Activated CD8-positive, alpha-beta memory T cell treated with anti-CD3 and anti-CD28 coated beads, Interleukin-2, amount 10 ng/mL, durations not matched to agents 7 days and 5 days (primary cell): ENCODE data around the gene GSTM2. TPM values are rescaled to one million over a fixed set of nuclear protein-coding genes. Genes with fewer than 3 reads are reported as not detected.

Experiments
- ATAC-seq: fragments of 150-1000 bp; cut with Tn5 transposase; one replicate; pipeline ENCODE4 v1.10.0; 2021; ENCODE audit warnings: moderate library complexity
- CTCF ChIA-PET: fragments of 350-600 bp; sonication (Branson Sonifier 250); formaldehyde crosslinking; loops from one replicate; lab custom pipeline; 2021; ENCODE audit warnings: antibody characterized with exemption; lab: Charles Lee
- DNase-seq: peaks from one replicate; pipeline ENCODE4 v3.0.0-alpha.2; 2020
- H3K27ac Mint-ChIP-seq: one replicate; pipeline ENCODE4 v1.8.0; 2021; ENCODE audit warnings: mild to moderate bottlenecking, mixed read lengths
- H3K27me3 Mint-ChIP-seq: one replicate; pipeline ENCODE4 v1.8.0; 2021; ENCODE audit warnings: mixed read lengths
- H3K36me3 Mint-ChIP-seq: one replicate; pipeline ENCODE4 v1.8.0; 2021; ENCODE audit warnings: mild to moderate bottlenecking, mixed read lengths
- H3K4me1 Mint-ChIP-seq: one replicate; pipeline ENCODE4 v1.8.0; 2021; ENCODE audit warnings: mixed read lengths
- H3K4me3 Mint-ChIP-seq: one replicate; pipeline ENCODE4 v1.8.0; 2021; ENCODE audit warnings: mild to moderate bottlenecking, moderate library complexity, mixed read lengths
- H3K9me3 Mint-ChIP-seq: one replicate; pipeline ENCODE4 v1.8.0; 2022; ENCODE audit warnings: low read depth, mixed read lengths
- total RNA-seq, 2 experiments: library from RNA; stranded (reverse); gene quantifications; one replicate each; pipeline ENCODE4 v1.2.3, GENCODE V29; 2021

GSTM2 gene
- total RNA-seq, 2 experiments from 2014 or later: 8.0 to 17.8 TPM

GRCh38 chr1:109632671-109633346 is 35.0 kb upstream of the GSTM2 start:
- CTCF ChIA-PET: interaction anchor here (0.8 to 10.0 kb wide), 10 partner anchors 7 to 352 kb away, joined by 3 to 112 read pairs (median 4); partner anchors contain the start of genes AHCYL1, AMPD2, GNAI3 and GNAT2
- H3K27ac Mint-ChIP-seq: no peak overlapping the region

GRCh38 chr1:109634292-109634691 is 33.6 kb upstream of the GSTM2 start:
- no peak for ATAC-seq
- no peaks in the 10 kb centered on the region for H3K27me3 Mint-ChIP-seq
- CTCF ChIA-PET: interaction anchor here (1.0 to 10.0 kb wide), 8 partner anchors 9 to 350 kb away, joined by 3 to 112 read pairs (median 4); partner anchors contain the start of genes AHCYL1, AMPD2 and GNAT2
- peak; percentile 38 for DNase-seq
- no peak overlapping the region for H3K27ac Mint-ChIP-seq
- H3K36me3 Mint-ChIP-seq: peaks cover 13% of the 10 kb centered on the region
- H3K4me1 Mint-ChIP-seq: peaks cover 12% of the 10 kb centered on the region
- no peak overlapping the region for H3K4me3 Mint-ChIP-seq
- H3K9me3 Mint-ChIP-seq: no peaks in the 10 kb centered on the region

More at GRCh38 chr1:109632671-109633346, 35.0 kb upstream of the GSTM2 start:
- DNase-seq: peak; percentile 32
- H3K36me3 Mint-ChIP-seq: peaks cover 20% of the 10 kb centered on the region
- H3K4me1 Mint-ChIP-seq: peaks cover 12% of the 10 kb centered on the region
- no peaks in the 10 kb centered on the region for H3K27me3 Mint-ChIP-seq
- H3K4me3 Mint-ChIP-seq: no peak overlapping the region
- no peak for ATAC-seq
- H3K9me3 Mint-ChIP-seq: no peaks in the 10 kb centered on the region

- Mint-ChIP-seq H3K36me3 (peaks cover 6% of the 10 kb centered on the region), H3K4me3 (no peak overlapping the region), H3K27ac (no peak overlapping the region), H3K4me1 (peaks cover 12% of the 10 kb centered on the region), H3K9me3 (no peaks in the 10 kb centered on the region), H3K27me3 (peaks cover 2% of the 10 kb centered on the region)
- CTCF ChIA-PET: interaction anchor here (0.9 to 10.0 kb wide), 10 partner anchors 8 to 350 kb away, joined by 3 to 146 read pairs (median 4); partner anchors contain the start of genes AHCYL1, AMPD2 and GNAT2
- peak; percentile 39 for DNase-seq
- no peak for ATAC-seq
Measured at GRCh38 chr1:109634771-109635750, 32.8 kb upstream of the GSTM2 start.

- DNase-seq: no peak
- ATAC-seq: no peak
- H3K4me3 Mint-ChIP-seq: no peak overlapping the region
- H3K9me3 Mint-ChIP-seq: no peaks in the 10 kb centered on the region
- peaks cover 5% of the 10 kb centered on the region for H3K36me3 Mint-ChIP-seq
- H3K27ac Mint-ChIP-seq: no peak overlapping the region
- H3K27me3 Mint-ChIP-seq: peaks cover 2% of the 10 kb centered on the region
- CTCF ChIA-PET: interaction anchor here (0.9 to 10.0 kb wide), 8 partner anchors 13 to 349 kb away, joined by 3 to 269 read pairs (median 13); partner anchors contain the start of genes AHCYL1, AMPD2 and GNAT2
- H3K4me1 Mint-ChIP-seq: peaks cover 12% of the 10 kb centered on the region
Measured at GRCh38 chr1:109635862-109636200, 32.0 kb upstream of the GSTM2 start.

GRCh38 chr1:109636201-109636952 is 31.5 kb upstream of the GSTM2 start:
- no peak overlapping the region for H3K27ac Mint-ChIP-seq
- H3K9me3 Mint-ChIP-seq: no peaks in the 10 kb centered on the region
- DNase-seq: peak; percentile 35
- H3K4me1 Mint-ChIP-seq: peaks cover 12% of the 10 kb centered on the region
- peaks cover 2% of the 10 kb centered on the region for H3K27me3 Mint-ChIP-seq
- no peak overlapping the region for H3K4me3 Mint-ChIP-seq
- CTCF ChIA-PET: interaction anchor here (0.9 to 10.0 kb wide), 12 partner anchors 13 to 348 kb away, joined by 3 to 269 read pairs (median 3); partner anchors contain the start of genes AHCYL1, AMPD2 and GNAT2
- ATAC-seq: no peak
- peaks cover 2% of the 10 kb centered on the region for H3K36me3 Mint-ChIP-seq

GRCh38 chr1:109637446-109637845 is 30.4 kb upstream of the GSTM2 start:
- DNase-seq (peak; percentile 18), ATAC-seq (no peak)
- H3K27me3 Mint-ChIP-seq: peaks cover 2% of the 10 kb centered on the region
- CTCF ChIA-PET: interaction anchor here (0.7 to 10.0 kb wide), 12 partner anchors 11 to 423 kb away, joined by 3 to 269 read pairs (median 4); partner anchors contain the start of genes AHCYL1, AMPD2 and GNAT2
- peaks cover 12% of the 10 kb centered on the region for H3K4me1 Mint-ChIP-seq
- no peak overlapping the region for H3K27ac Mint-ChIP-seq
- H3K36me3 Mint-ChIP-seq: no peaks in the 10 kb centered on the region
- H3K4me3 Mint-ChIP-seq: no peak overlapping the region
- no peaks in the 10 kb centered on the region for H3K9me3 Mint-ChIP-seq

GRCh38 chr1:109639063-109639840 is 28.6 kb upstream of the GSTM2 start:
- no peaks in the 10 kb centered on the region for H3K36me3 Mint-ChIP-seq
- no peaks in the 10 kb centered on the region for H3K9me3 Mint-ChIP-seq
- H3K27ac Mint-ChIP-seq: no peak overlapping the region
- ATAC-seq (no peak), DNase-seq (peak; percentile 31)
- H3K27me3 Mint-ChIP-seq: peaks cover 2% of the 10 kb centered on the region
- CTCF ChIA-PET: interaction anchor here (0.9 to 10.0 kb wide), 42 partner anchors 9 to 421 kb away, joined by 3 to 269 read pairs (median 5); partner anchors contain the start of genes AHCYL1, AMPD2, CYB561D1 and EPS8L3
- H3K4me1 Mint-ChIP-seq: peaks cover 23% of the 10 kb centered on the region
- H3K4me3 Mint-ChIP-seq: no peak overlapping the region

GRCh38 chr1:109639841-109640184 is 28.0 kb upstream of the GSTM2 start:
- Mint-ChIP-seq H3K36me3 (no peaks in the 10 kb centered on the region), H3K27me3 (peaks cover 2% of the 10 kb centered on the region), H3K4me3 (no peak overlapping the region), H3K4me1 (peaks cover 17% of the 10 kb centered on the region), H3K27ac (no peak overlapping the region), H3K9me3 (no peaks in the 10 kb centered on the region)
- CTCF ChIA-PET: interaction anchor here (0.6 to 10.0 kb wide), 71 partner anchors 8 to 420 kb away, joined by 3 to 269 read pairs (median 5); partner anchors contain the start of genes AHCYL1, AMPD2, CYB561D1 and EPS8L3
- DNase-seq: peak; percentile 37
- ATAC-seq: no peak

- H3K27ac Mint-ChIP-seq: no peak overlapping the region
- ATAC-seq (peak; percentile 75), DNase-seq (peak; percentile 93)
- no peak overlapping the region for H3K4me3 Mint-ChIP-seq
- peaks cover 2% of the 10 kb centered on the region for H3K27me3 Mint-ChIP-seq
- peaks cover 12% of the 10 kb centered on the region for H3K4me1 Mint-ChIP-seq
- H3K36me3 Mint-ChIP-seq: no peaks in the 10 kb centered on the region
- CTCF ChIA-PET: interaction anchor here (0.5 to 10.0 kb wide), 77 partner anchors 8 to 420 kb away, joined by 3 to 269 read pairs (median 5); partner anchors contain the start of genes AHCYL1, AMIGO1, AMPD2 and CYB561D1
- H3K9me3 Mint-ChIP-seq: no peaks in the 10 kb centered on the region
Measured at GRCh38 chr1:109640285-109640865, 27.5 kb upstream of the GSTM2 start.

- no peaks in the 10 kb centered on the region for H3K36me3 Mint-ChIP-seq
- H3K4me1 Mint-ChIP-seq: peaks cover 11% of the 10 kb centered on the region
- H3K4me3 Mint-ChIP-seq: no peak overlapping the region
- CTCF ChIA-PET: interaction anchor here (0.5 to 10.0 kb wide), 39 partner anchors 10 to 388 kb away, joined by 3 to 269 read pairs (median 6); partner anchors contain the start of genes AHCYL1, AMIGO1, AMPD2 and CYB561D1
- H3K27me3 Mint-ChIP-seq: peaks cover 2% of the 10 kb centered on the region
- H3K27ac Mint-ChIP-seq: no peak overlapping the region
- ATAC-seq: no peak
- DNase-seq: peak; percentile 22
- H3K9me3 Mint-ChIP-seq: no peaks in the 10 kb centered on the region
Measured at GRCh38 chr1:109641078-109641740, 26.6 kb upstream of the GSTM2 start.

GRCh38 chr1:109641861-109642260 is 26.0 kb upstream of the GSTM2 start:
- H3K9me3 Mint-ChIP-seq: no peaks in the 10 kb centered on the region
- H3K36me3 Mint-ChIP-seq: no peaks in the 10 kb centered on the region
- peaks cover 11% of the 10 kb centered on the region for H3K4me1 Mint-ChIP-seq
- no peak for DNase-seq
- CTCF ChIA-PET: interaction anchor here (0.8 to 10.0 kb wide), 18 partner anchors 9 to 372 kb away, joined by 3 to 269 read pairs (median 26); partner anchors contain the start of genes AHCYL1, AMIGO1, AMPD2 and CYB561D1
- peaks cover 2% of the 10 kb centered on the region for H3K27me3 Mint-ChIP-seq
- no peak overlapping the region for H3K27ac Mint-ChIP-seq
- ATAC-seq: no peak
- H3K4me3 Mint-ChIP-seq: no peak overlapping the region
